ENCODE data around the gene NFIC. TPM values are rescaled to one million over a fixed set of nuclear protein-coding genes. Genes with fewer than 3 reads are reported as not detected.
"Not testable (repeated sequence)": the region's sequence is repeated elsewhere in the genome, so short reads cannot be mapped to it uniquely, and the experiment has no call there.

NFIC gene
- total and polyA plus RNA-seq, 4 donors: 12.8 to 100 (median 75.1) TPM

GRCh38 chr19:3333662-3334061, 32.7 kb upstream of the NFIC start:
- WGBS: 92% methylated on average over 8 of the region's 8 CpGs
- no peak for DNase-seq (ENCODE audit: low spot score)
- H3K27ac ChIP-seq (ENCODE audit: low read depth in 1 of 2, low read length in 2 of 2): peak overlapping the region in 1 of 2 donors; percentile 2

GRCh38 chr19:3334749-3335430, 31.5 kb upstream of the NFIC start:
- 47% methylated on average over 8 of the region's 8 CpGs for WGBS
- H3K27ac ChIP-seq (ENCODE audit: low read depth in 1 of 2, low read length in 2 of 2): peak overlapping the region; percentile 94 to 95
- DNase-seq (ENCODE audit: low spot score): not testable (repeated sequence)

More at GRCh38 chr19:3333662-3334061, 32.7 kb upstream of the NFIC start:
- Histone ChIP-seq H3K9me3 (ENCODE audit: control insufficient read depth in 4 of 4, low read length in 3 of 4) (no peaks in the 10 kb centered on the region), H3K4me3 (ENCODE audit: low read depth in 1 of 3, low read length in 3 of 3) (no peak overlapping the region), H3K27me3 (ENCODE audit: control insufficient read depth in 4 of 4, insufficient read depth in 4 of 4, low read length in 3 of 4) (no peaks in the 10 kb centered on the region), H3K36me3 (ENCODE audit: control insufficient read depth in 4 of 4, insufficient read depth in 3 of 4, low read depth in 1 of 4, low read length in 3 of 4) (no peaks in the 10 kb centered on the region), H3K9ac (ENCODE audit: low read depth in 1 of 2, low read length in 2 of 2) (no peak overlapping the region), H3K4me1 (ENCODE audit: control insufficient read depth in 4 of 4, insufficient read depth in 4 of 4, low read length in 3 of 4) (peaks cover 21 to 44% (median 40%) of the 10 kb centered on the region in 4 donors)
- TF ChIP-seq ZBTB33 (IDR thresholded peaks at IDR 0.05) (no peak), NR2F2 (IDR thresholded peaks at IDR 0.05) (no peak)

GRCh38 chr19:3335431-3336350, 30.7 kb upstream of the NFIC start:
- Histone ChIP-seq H3K9me3 (ENCODE audit: control insufficient read depth in 4 of 4, low read length in 3 of 4) (no peaks in the 10 kb centered on the region), H3K9ac (ENCODE audit: low read depth in 1 of 2, low read length in 2 of 2) (peak overlapping the region in 1 of 2 donors; percentile 90), H3K27ac (ENCODE audit: low read depth in 1 of 2, low read length in 2 of 2) (peak overlapping the region; percentile 94 to 95), H3K4me1 (ENCODE audit: control insufficient read depth in 4 of 4, insufficient read depth in 4 of 4, low read length in 3 of 4) (peaks cover 26 to 47% (median 43%) of the 10 kb centered on the region in 4 donors), H3K27me3 (ENCODE audit: control insufficient read depth in 4 of 4, insufficient read depth in 4 of 4, low read length in 3 of 4) (no peaks in the 10 kb centered on the region), H3K4me3 (ENCODE audit: low read depth in 1 of 3, low read length in 3 of 3) (no peak overlapping the region), H3K36me3 (ENCODE audit: control insufficient read depth in 4 of 4, insufficient read depth in 3 of 4, low read depth in 1 of 4, low read length in 3 of 4) (no peaks in the 10 kb centered on the region)
- TF ChIP-seq ATF3 (IDR thresholded peaks at IDR 0.05): peak; percentile 22
- TF ChIP-seq FOXA2 (IDR thresholded peaks at IDR 0.05): no peak
- TF ChIP-seq ZBTB33 (IDR thresholded peaks at IDR 0.05): no peak
- TF ChIP-seq EGR1 (IDR thresholded peaks at IDR 0.05; ENCODE audit: low read depth in 2 of 2): peak in 1 of 2 donors; percentile 50
- peak; percentile 15 for TF ChIP-seq MAX (IDR thresholded peaks at IDR 0.05)
- TF ChIP-seq HNF4A (conservative IDR thresholded peaks at IDR 0.05): peak; percentile 48 to 58
- no peak for TF ChIP-seq FOXA1 (IDR thresholded peaks at IDR 0.05)
- peak in 1 of 2 donors; percentile 51 for TF ChIP-seq RAD21 (IDR thresholded peaks at IDR 0.05)
- peak; percentile 72 for TF ChIP-seq REST (IDR thresholded peaks at IDR 0.05)
- peak; percentile 87 for TF ChIP-seq SP1 (IDR thresholded peaks at IDR 0.05)
- peak; percentile 88 for TF ChIP-seq RXRA (IDR thresholded peaks at IDR 0.05)
- 61% methylated on average over 15 of the region's 15 CpGs for WGBS
- DNase-seq (ENCODE audit: low spot score): no peak

More at GRCh38 chr19:3334749-3335430, 31.5 kb upstream of the NFIC start:
- not testable (repeated sequence) for H3K27me3 ChIP-seq (ENCODE audit: control insufficient read depth in 4 of 4, insufficient read depth in 4 of 4, low read length in 3 of 4); H3K9me3 ChIP-seq (ENCODE audit: control insufficient read depth in 4 of 4, low read length in 3 of 4); H3K4me3 ChIP-seq (ENCODE audit: low read depth in 1 of 3, low read length in 3 of 3); H3K36me3 ChIP-seq (ENCODE audit: control insufficient read depth in 4 of 4, insufficient read depth in 3 of 4, low read depth in 1 of 4, low read length in 3 of 4)
- peak in 1 of 2 donors; percentile 8 for TF ChIP-seq RAD21 (IDR thresholded peaks at IDR 0.05)
- peak; percentile 70 to 78 for TF ChIP-seq RXRA (IDR thresholded peaks at IDR 0.05)
- TF ChIP-seq HNF4A (conservative IDR thresholded peaks at IDR 0.05): peak; percentile 20 to 52
- peaks cover 25 to 47% (median 43%) of the 10 kb centered on the region in 4 donors for H3K4me1 ChIP-seq (ENCODE audit: control insufficient read depth in 4 of 4, insufficient read depth in 4 of 4, low read length in 3 of 4)
- peak overlapping the region in 1 of 2 donors; percentile 38 for H3K9ac ChIP-seq (ENCODE audit: low read depth in 1 of 2, low read length in 2 of 2)
